Thyroid gland (tissue), 4 donors: ENCODE results near the gene CACNA1I.

Source experiments
- POLR2A ChIP-seq, 2 donors: fragments of 450-650 bp; IDR thresholded peaks; one replicate each; pipeline ENCODE4 v1.6.1; 2017; ENCODE audit warnings: antibody characterized with exemption in 2 of 2, mild to moderate bottlenecking in 2 of 2, moderate library complexity in 1 of 2
- TF ChIP-seq, protein P1 (sequence below), 6 experiments: fragments of 200-600 bp in 3 of 6; fragments of 450-650 bp in 3 of 6; sonication (generic) in 3 of 6; IDR thresholded peaks; one replicate each; pipeline ENCODE4 v1.5.1; 2016 to 2019; ENCODE audit warnings: antibody characterized with exemption in 6 of 6, mild to moderate bottlenecking in 2 of 6, inconsistent platforms in 1 of 6, moderate library complexity in 1 of 6

DNA sequence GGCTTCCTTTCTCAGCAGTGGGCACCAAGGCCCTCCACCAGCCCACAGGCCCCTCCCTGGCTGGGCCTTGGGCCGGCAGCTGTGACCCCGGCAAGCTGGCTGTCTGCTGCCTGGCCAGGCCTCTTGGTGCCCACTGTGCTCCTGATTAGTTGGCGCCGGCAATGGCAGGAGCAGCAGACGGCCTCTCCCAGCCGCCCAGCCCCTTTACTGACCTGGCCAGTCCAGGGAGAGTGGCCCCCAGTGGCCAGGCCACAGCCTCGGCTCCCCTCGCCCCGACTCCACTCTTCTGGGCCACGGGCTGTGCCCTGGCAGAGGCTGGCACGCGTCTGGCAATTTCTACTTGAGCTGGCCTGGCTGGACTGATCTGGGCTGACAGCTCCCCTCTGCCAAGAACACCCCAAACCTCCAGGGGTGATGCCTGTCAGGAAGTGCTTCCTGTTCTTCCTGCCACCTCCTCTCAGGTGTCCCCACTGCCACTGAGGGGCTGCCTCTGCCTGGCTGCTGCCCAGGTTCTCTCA, 58.1 kb downstream of the CACNA1I start:
- TF ChIP-seq, protein P1, sequence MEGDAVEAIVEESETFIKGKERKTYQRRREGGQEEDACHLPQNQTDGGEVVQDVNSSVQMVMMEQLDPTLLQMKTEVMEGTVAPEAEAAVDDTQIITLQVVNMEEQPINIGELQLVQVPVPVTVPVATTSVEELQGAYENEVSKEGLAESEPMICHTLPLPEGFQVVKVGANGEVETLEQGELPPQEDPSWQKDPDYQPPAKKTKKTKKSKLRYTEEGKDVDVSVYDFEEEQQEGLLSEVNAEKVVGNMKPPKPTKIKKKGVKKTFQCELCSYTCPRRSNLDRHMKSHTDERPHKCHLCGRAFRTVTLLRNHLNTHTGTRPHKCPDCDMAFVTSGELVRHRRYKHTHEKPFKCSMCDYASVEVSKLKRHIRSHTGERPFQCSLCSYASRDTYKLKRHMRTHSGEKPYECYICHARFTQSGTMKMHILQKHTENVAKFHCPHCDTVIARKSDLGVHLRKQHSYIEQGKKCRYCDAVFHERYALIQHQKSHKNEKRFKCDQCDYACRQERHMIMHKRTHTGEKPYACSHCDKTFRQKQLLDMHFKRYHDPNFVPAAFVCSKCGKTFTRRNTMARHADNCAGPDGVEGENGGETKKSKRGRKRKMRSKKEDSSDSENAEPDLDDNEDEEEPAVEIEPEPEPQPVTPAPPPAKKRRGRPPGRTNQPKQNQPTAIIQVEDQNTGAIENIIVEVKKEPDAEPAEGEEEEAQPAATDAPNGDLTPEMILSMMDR (IDR thresholded peaks at IDR 0.05), result no peak
- no peak for TF ChIP-seq POLR2A (IDR thresholded peaks at IDR 0.05)
